Heart left ventricle (tissue), 16 donors: ENCODE data around the gene HS3ST3A1. TPM values are rescaled to one million over a fixed set of nuclear protein-coding genes. Genes with fewer than 3 reads are reported as not detected.
A peak's percentile ranks its signal among the peaks of the same experiment; 100 is the strongest.

Experiments used
- ATAC-seq, 4 donors: fragments of 200-7000 bp; cut with Tn5 transposase; one replicate each; pipeline ENCODE4 v1.9.1; 2020 to 2022; ENCODE audit warnings: moderate library complexity in 4 of 4, mild to moderate bottlenecking in 3 of 4, moderate number of reproducible peaks in 1 of 4
- DNase-seq, 5 donors: peaks; one replicate each; pipeline ENCODE4 v3.0.0-alpha.2; 2020
- H3K27ac ChIP-seq, 12 donors: fragments of 200-600 bp; sonication (generic) in 4 of 12; one replicate each; pipeline versions ENCODE4 v1.5.0 to v1.8.0; 2016 to 2022; ENCODE audit warnings: mild to moderate bottlenecking in 2 of 12
- H3K27me3 ChIP-seq, 9 donors: fragments of 200-600 bp; sonication (generic) in 2 of 9; one replicate each; pipeline versions ENCODE4 v1.5.1 to v1.8.0; 2016 to 2022; ENCODE audit warnings: mild to moderate bottlenecking in 3 of 9
- H3K36me3 ChIP-seq, 9 donors: fragments of 200-600 bp; sonication (generic) in 2 of 9; one replicate each; pipeline versions ENCODE4 v1.5.0 to v1.8.0; 2018 to 2022; ENCODE audit warnings: mild to moderate bottlenecking in 2 of 9
- H3K4me1 ChIP-seq, 12 donors: fragments of 200-600 bp; sonication (generic) in 4 of 12; one replicate each; pipeline versions ENCODE4 v1.5.0 to v1.8.0; 2016 to 2022; ENCODE audit warnings: mild to moderate bottlenecking in 3 of 12
- H3K4me3 ChIP-seq, 12 donors: fragments of 200-600 bp; sonication (generic) in 4 of 12; one replicate each; pipeline versions ENCODE4 v1.5.0 to v1.8.0; 2017 to 2022; ENCODE audit warnings: mild to moderate bottlenecking in 9 of 12, moderate library complexity in 4 of 12
- H3K9me3 ChIP-seq, 12 donors: fragments of 200-600 bp; sonication (generic) in 4 of 12; one replicate each; pipeline versions ENCODE4 v1.5.0 to v1.8.0; 2016 to 2022; ENCODE audit warnings: mild to moderate bottlenecking in 1 of 12
- CTCF ChIP-seq, 12 donors: fragments of 200-600 bp; sonication (generic) in 4 of 12; IDR thresholded peaks; one replicate each; pipeline versions ENCODE4 v1.5.0 to v1.8.0; 2018 to 2022; ENCODE audit warnings: antibody characterized with exemption in 12 of 12, mild to moderate bottlenecking in 5 of 12
- POLR2A ChIP-seq, 2 donors: fragments of 450-650 bp; IDR thresholded peaks; one replicate each; pipeline ENCODE4 v1.6.1; 2017; ENCODE audit warnings: antibody characterized with exemption in 2 of 2, mild to moderate bottlenecking in 2 of 2, moderate library complexity in 2 of 2
- WGBS, 4 donors: extraction: QIAGEN DNeasy Blood & Tissue Kit in 2 of 4; methylation state at CpG; one replicate each; pipeline versions ENCODE4 v1.1.5 to v1.1.7; 2013 to 2018; 5-methylcytosine and 5-hydroxymethylcytosine counted together
- intact Hi-C, 10 donors: fragments of 100-400 bp; cut with DNase I; formaldehyde crosslinking; loops; one replicate each; pipeline versions ENCODE4 v1.11.1 to v1.14.2; 2022
- polyA plus RNA-seq, 2 donors: library from polyadenylated mRNA; stranded (reverse); fragments of 200-250 nt; gene quantifications; one replicate each; pipeline ENCODE4 v1.2.3, GENCODE V29; 2013
- total RNA-seq, 9 donors: library from RNA; depleted of rRNA in 2 of 9; stranded (reverse); fragments of >200 nt in 2 of 9; fragmentation: NEBNext Ultra II Directional in 3 of 9; extraction: Animal tissue kit (Norgen Biotek cat#: 25700) in 3 of 9; gene quantifications; one replicate each; pipeline versions ENCODE4 v1.1.0 to v1.2.4, GENCODE V29; 2016 to 2023
- donor health status: ischemic (EF 13 %, LVEDD 7.1; RV severe dilation, severe dysfunction).
- donor health status: healthy with polysubstance abuse.
- donor health status: DM: no; HTN: yes; CAD: no.
- donor health status: DM: no; HTN: no; CAD: no.
- donor health status: ischemic (EF 25% LVEDD 6.9; RV normal size, moderate dysfunction).
- donor health status: ischemic (EF 25% LVEDD 5.7; RV mildly dilated, moderate dysfunction).
- donor health status: healthy.
- donor health status: DM: yes; HTN: yes; CAD: no.
- donor health status: ischemic (EF 35%, LVEDD 5.7; RV mildly dilated, moderate dysfunction).
- donor health status: nonischemic (EF 11% LVEDD 7.7; RV severe dilation, severe dysfunction).
- donor health status: DM: yes; HTN: yes; CAD: no.
- donor health status: PGD.
- donor health status: ischemic (EF 29% LVEDD 5.4; RV normal size, mild dysfunction).
- donor health status: nonischemic (EF 23%, LVEDD 6.1; RV moderate dilation, normal function).

The HS3ST3A1 gene
- total and polyA plus RNA-seq, 11 donors = 0.08 to 5.7 (median 1.8) TPM

- TF ChIP-seq POLR2A (IDR thresholded peaks at IDR 0.05) = no peak
- no peak for TF ChIP-seq CTCF (IDR thresholded peaks at IDR 0.05)
- no peak overlapping the region for H3K27ac ChIP-seq
- H3K36me3 ChIP-seq = no peaks in the 10 kb centered on the region
- intact Hi-C loops = no loop called here
- 67 to 77% (median 72%) methylated on average over 5 of the region's 5 CpGs for WGBS, 4 donors
- peaks cover 0 to 6% (median 0%) of the 10 kb centered on the region in 12 donors for H3K4me1 ChIP-seq
- no peak for DNase-seq
- no peaks in the 10 kb centered on the region for H3K9me3 ChIP-seq
- H3K4me3 ChIP-seq = no peak overlapping the region
- ATAC-seq = no peak
- H3K27me3 ChIP-seq = peaks cover 0 to 3% (median 0%) of the 10 kb centered on the region in 9 donors
These were observed 45.3 kb upstream of the HS3ST3A1 start for GRCh38 chr17:13646969-13647542.

GRCh38 chr17:13646411-13646810, 44.7 kb upstream of the HS3ST3A1 start:
- no peaks in the 10 kb centered on the region for H3K36me3 ChIP-seq
- no peak for TF ChIP-seq POLR2A (IDR thresholded peaks at IDR 0.05)
- no peak for TF ChIP-seq CTCF (IDR thresholded peaks at IDR 0.05)
- H3K4me1 ChIP-seq = peaks cover 0 to 8% (median 0%) of the 10 kb centered on the region in 12 donors
- no peak overlapping the region for H3K27ac ChIP-seq
- H3K9me3 ChIP-seq = no peaks in the 10 kb centered on the region
- intact Hi-C loops = no loop called here
- WGBS, 4 donors = 61 to 74% (median 68%) methylated on average over 2 of the region's 2 CpGs
- DNase-seq = no peak
- peaks cover 0 to 3% (median 0%) of the 10 kb centered on the region in 9 donors for H3K27me3 ChIP-seq
- no peak for ATAC-seq
- H3K4me3 ChIP-seq = no peak overlapping the region

GRCh38 chr17:13643180-13643579, 41.5 kb upstream of the HS3ST3A1 start:
- DNase-seq (no peak), ATAC-seq (no peak)
- intact Hi-C loops = no loop called here
- H3K4me1 ChIP-seq = peaks cover 0 to 10% (median 0%) of the 10 kb centered on the region in 12 donors
- TF ChIP-seq POLR2A (IDR thresholded peaks at IDR 0.05) = no peak
- TF ChIP-seq CTCF (IDR thresholded peaks at IDR 0.05) = no peak
- no peak overlapping the region for H3K27ac ChIP-seq
- H3K4me3 ChIP-seq = no peak overlapping the region
- H3K27me3 ChIP-seq = no peaks in the 10 kb centered on the region
- H3K9me3 ChIP-seq = no peaks in the 10 kb centered on the region
- 91 to 94% (median 92%) methylated on average over 2 of the region's 2 CpGs for WGBS, 4 donors
- H3K36me3 ChIP-seq = no peaks in the 10 kb centered on the region

- Histone ChIP-seq H3K36me3 (no peaks in the 10 kb centered on the region), H3K9me3 (no peaks in the 10 kb centered on the region), H3K27me3 (no peaks in the 10 kb centered on the region), H3K4me1 (peaks cover 0 to 10% (median 0%) of the 10 kb centered on the region in 12 donors), H3K27ac (peak overlapping the region in 2 of 12 donors; percentile 45 to 49), H3K4me3 (no peak overlapping the region)
- DNase-seq (peak in 3 of 5 donors; percentile 25 to 43 (median 42)), ATAC-seq (peak; percentile 92 to 97 (median 94))
- 16 to 29% (median 23%) methylated on average over 2 of the region's 2 CpGs for WGBS, 4 donors
- TF ChIP-seq POLR2A (IDR thresholded peaks at IDR 0.05) (no peak), CTCF (IDR thresholded peaks at IDR 0.05) (no peak)
- intact Hi-C loops = no loop called here
These were observed 40.5 kb upstream of the HS3ST3A1 start for GRCh38 chr17:13642188-13642587.
